HepG2 (cell line): Measurements from ENCODE around the gene TCFL5. TPM values are rescaled to one million over a fixed set of nuclear protein-coding genes. Genes with fewer than 3 reads are reported as not detected.

ENCODE experiments used
- ATF4 ChIP-seq, 2 experiments: fragments of 450-650 bp in 1 of 2; sonication (generic) in 1 of 2; formaldehyde crosslinking; IDR thresholded peaks; 2 replicates each; pipeline versions ENCODE4 v1.5.0 to v1.8.0; 2020 to 2022; ENCODE audit warnings: mild to moderate bottlenecking in 1 of 2, missing genetic modification reagents in 1 of 2
- E2F5 ChIP-seq: sonication (generic); formaldehyde crosslinking; conservative IDR thresholded peaks from 2 replicates; pipeline ENCODE4 v1.4.0; 2020; ENCODE audit warnings: missing genetic modification reagents
- FOXA3 ChIP-seq: IDR thresholded peaks from 2 replicates; pipeline ENCODE4 v1.6.1; 2016; ENCODE audit warnings: missing genetic modification reagents, missing compliant biosample characterization
- HBP1 ChIP-seq: IDR thresholded peaks from 2 replicates; pipeline ENCODE4 v1.6.1; 2016; ENCODE audit warnings: low read depth, control low read depth
- KDM4B ChIP-seq: sonication (generic); formaldehyde crosslinking; IDR thresholded peaks from 2 replicates; pipeline ENCODE4 v1.4.0; 2020; ENCODE audit warnings: missing genetic modification reagents
- KLF6 ChIP-seq: IDR thresholded peaks from 2 replicates; pipeline ENCODE4 v1.8.0; 2016; ENCODE audit warnings: missing biosample characterization, missing genetic modification reagents
- NFIC ChIP-seq: IDR thresholded peaks from 2 replicates; pipeline ENCODE4 v1.6.1; 2012; ENCODE audit warnings: mild to moderate bottlenecking, low read length, inconsistent platforms
- PHB2 ChIP-seq: fragments of 450-650 bp; IDR thresholded peaks from 2 replicates; pipeline ENCODE4 v1.6.1; 2018; ENCODE audit not compliant: partially characterized antibody
- SCMH1 ChIP-seq: sonication (generic); formaldehyde crosslinking; IDR thresholded peaks from 2 replicates; pipeline ENCODE4 v1.9.0; 2021; ENCODE audit warnings: missing genetic modification reagents, mild to moderate bottlenecking, borderline replicate concordance
- SP5 ChIP-seq: IDR thresholded peaks from 2 replicates; pipeline ENCODE4 v1.6.1; 2016; ENCODE audit warnings: low read depth, borderline replicate concordance
- SRSF4 ChIP-seq: fragments of 200-400 bp; formaldehyde crosslinking; IDR thresholded peaks from one replicate; pipeline ENCODE4 v1.6.1; 2018; ENCODE audit warnings: mild to moderate bottlenecking, low read depth, low read length, moderate library complexity; ENCODE audit not compliant: poor library complexity, severe bottlenecking
- TEAD3 ChIP-seq: optimal IDR thresholded peaks from 2 replicates; pipeline ENCODE3; 2016; ENCODE audit warnings: borderline replicate concordance
- TFDP1 ChIP-seq: IDR thresholded peaks from 2 replicates; pipeline ENCODE4 v1.6.1; 2016; ENCODE audit warnings: missing compliant biosample characterization, missing genetic modification reagents, borderline replicate concordance
- TMF1 ChIP-seq: sonication (generic); formaldehyde crosslinking; IDR thresholded peaks from 2 replicates; pipeline ENCODE4 v1.8.1; 2022; ENCODE audit warnings: low read depth, missing genetic modification reagents
- ZNF12 ChIP-seq: sonication (generic); formaldehyde crosslinking; IDR thresholded peaks from 2 replicates; pipeline ENCODE4 v1.5.0; 2020; ENCODE audit warnings: missing genetic modification reagents
- ZNF124 ChIP-seq: sonication (generic); formaldehyde crosslinking; IDR thresholded peaks from 2 replicates; pipeline ENCODE4 v1.4.0; 2020; ENCODE audit warnings: missing genetic modification reagents
- ZNF329 ChIP-seq: sonication (generic); formaldehyde crosslinking; IDR thresholded peaks from 2 replicates; pipeline ENCODE4 v1.9.0; 2021; ENCODE audit warnings: low read depth, mild to moderate bottlenecking, missing genetic modification reagents
- ZNF609 ChIP-seq: sonication (generic); formaldehyde crosslinking; IDR thresholded peaks from 2 replicates; pipeline ENCODE4 v1.4.0; 2020; ENCODE audit warnings: mild to moderate bottlenecking, missing genetic modification reagents, borderline replicate concordance
- ZNF781 ChIP-seq: sonication (generic); formaldehyde crosslinking; IDR thresholded peaks from 2 replicates; pipeline ENCODE4 v1.5.1; 2020; ENCODE audit warnings: borderline replicate concordance, mild to moderate bottlenecking, missing genetic modification reagents; ENCODE audit errors: not compliant biosample characterization
- ZNF83 ChIP-seq: sonication (generic); formaldehyde crosslinking; IDR thresholded peaks from 2 replicates; pipeline ENCODE4 v1.4.0; 2020; ENCODE audit warnings: missing genetic modification reagents, mild to moderate bottlenecking, borderline replicate concordance
- polyA plus RNA-seq, 8 experiments: library from polyadenylated mRNA; depleted of rRNA in 3 of 8; stranded (reverse) in 7 of 8; unstranded in 1 of 8; fragments of >200 nt; fragmentation: Illumina TruSeq in 4 of 8; extraction: Trizol in 4 of 8; gene quantifications; 2 replicates each; pipeline versions ENCODE4 v1.2.1 to v1.2.3, GENCODE V29; 2011 to 2016; ENCODE audit warnings: low read depth in 4 of 8, missing spikeins in 1 of 8, mixed read lengths in 1 of 8; ENCODE audit not compliant: insufficient read depth in 1 of 8
- total RNA-seq, 5 experiments: library from RNA; depleted of rRNA; stranded (reverse); fragments of >200 nt; fragmentation: Illumina TruSeq; extraction: Trizol; gene quantifications; 2 replicates each; pipeline ENCODE4 v1.2.3, GENCODE V29; 2016; ENCODE audit warnings: low read depth in 1 of 5

TCFL5 gene
- total and polyA plus RNA-seq, 2 of the 13 experiments (the other 11 are each of a cell fraction or from before 2014, with no cell fraction given), result 14.8 to 20.0 TPM

GRCh38 chr20:62822788-62823651, 38.6 kb downstream of the TCFL5 start (continued):
- TF ChIP-seq SP5 (CRISPR knock-in tag) (peak; percentile 68; the same call in 1 of the 2 replicates), ZNF124 (CRISPR knock-in tag) (peak; percentile 90; the same call in 1 of the 2 replicates), SCMH1 (CRISPR knock-in tag) (no peak), ZNF329 (CRISPR knock-in tag) (no peak), ATF4 (CRISPR knock-in tag; IDR thresholded peaks at IDR 0.05) (no peak), HBP1 (CRISPR knock-in tag) (no peak; the same call in 1 of the 2 replicates), ZNF83 (CRISPR knock-in tag) (no peak), ZNF609 (CRISPR knock-in tag) (peak; percentile 38; the same call in 1 of the 2 replicates), TMF1 (CRISPR knock-in tag) (no peak), ZNF781 (peak; percentile 17), TFDP1 (CRISPR knock-in tag) (peak; percentile 56; the same call in 1 of the 2 replicates), TEAD3 (CRISPR knock-in tag) (peak; percentile 82), PHB2 (no peak), ZNF12 (CRISPR knock-in tag) (peak; percentile 90), NFIC (no peak), FOXA3 (CRISPR knock-in tag) (peak; percentile 81), E2F5 (CRISPR knock-in tag) (no peak), KLF6 (CRISPR knock-in tag) (0 out of 2 replicates have a peak, but pooled peaks have one; percentile 52), SRSF4 (no peak), KDM4B (CRISPR knock-in tag) (peak; percentile 87; the same call in 1 of the 2 replicates)
